ENCODE data around the gene IL10RB. TPM values are rescaled to one million over a fixed set of nuclear protein-coding genes. Genes with fewer than 3 reads are reported as not detected.
A peak's percentile ranks its signal among the peaks of the same experiment; 100 is the strongest.

Gene IL10RB
- total RNA-seq, 4 donors from 2014 or later = 15.7 to 104 (median 63.2) TPM

- TF ChIP-seq POLR2A (IDR thresholded peaks at IDR 0.05) (no peak), POLR2AphosphoS5 (IDR thresholded peaks at IDR 0.05) (no peak), EP300 (IDR thresholded peaks at IDR 0.05; ENCODE audit: low read depth) (no peak), CTCF (IDR thresholded peaks at IDR 0.05) (no peak)
- WGBS, 2 donors (ENCODE audit: low coverage in 1 of 2) = 55 to 58% methylated on average over 12 to 15 of the region's 15 CpGs
Measured at GRCh38 chr21:33286600-33287456, 20.7 kb downstream of the IL10RB start.

GRCh38 chr21:33289199-33289819 is 23.1 kb downstream of the IL10RB start:
- intact Hi-C loops (cut with DNase I; ENCODE audit: low total_unique reads) (no loop called here), in situ Hi-C loops (cut with MboI; ENCODE audit: low pct_ligation_motif_present in 1 of 4, low pct_unique_long_range_greater_than_20kb in 1 of 4, low sequenced_read_pairs in 3 of 4) (no loop called here)
- DNase-seq = no peak
- Histone ChIP-seq H3K27me3 (no peaks in the 10 kb centered on the region), H3K9me3 (no peaks in the 10 kb centered on the region), H3K4me1 (peaks cover 4 to 31% (median 9%) of the 10 kb centered on the region in 4 donors), H3K36me3 (peaks cover 0 to 21% (median 3%) of the 10 kb centered on the region in 4 donors), H3K27ac (peak overlapping the region in 2 of 4 donors; percentile 25 to 32), H3K4me3 (no peak overlapping the region)
- WGBS, 2 donors (ENCODE audit: low coverage in 1 of 2) = 75% methylated on average over 11 of the region's 11 CpGs; no CpG with 5 or more reads in 1 of the 2 donors
- TF ChIP-seq POLR2AphosphoS5 (IDR thresholded peaks at IDR 0.05) = no peak
- no peak for TF ChIP-seq CTCF (IDR thresholded peaks at IDR 0.05)
- no peak for TF ChIP-seq EP300 (IDR thresholded peaks at IDR 0.05; ENCODE audit: low read depth)
- TF ChIP-seq POLR2A (IDR thresholded peaks at IDR 0.05) = no peak

More at GRCh38 chr21:33286600-33287456, 20.7 kb downstream of the IL10RB start:
- H3K27me3 ChIP-seq = no peaks in the 10 kb centered on the region
- in situ Hi-C loops (cut with MboI; ENCODE audit: low pct_ligation_motif_present in 1 of 4, low pct_unique_long_range_greater_than_20kb in 1 of 4, low sequenced_read_pairs in 3 of 4) = no loop called here
- peak; percentile 33 for DNase-seq
- H3K27ac ChIP-seq = peak overlapping the region; percentile 43 to 74 (median 68)
- H3K9me3 ChIP-seq = no peaks in the 10 kb centered on the region
- peaks cover 4 to 31% (median 9%) of the 10 kb centered on the region in 4 donors for H3K4me1 ChIP-seq
- intact Hi-C loops (cut with DNase I; ENCODE audit: low total_unique reads) = no loop called here
- peaks cover 0 to 36% (median 0%) of the 10 kb centered on the region in 4 donors for H3K36me3 ChIP-seq
- no peak overlapping the region for H3K4me3 ChIP-seq

- peak; percentile 51 for DNase-seq
- Histone ChIP-seq H3K36me3 (peaks cover 0 to 12% (median 3%) of the 10 kb centered on the region in 4 donors), H3K27me3 (no peaks in the 10 kb centered on the region), H3K4me1 (peaks cover 4 to 31% (median 9%) of the 10 kb centered on the region in 4 donors), H3K4me3 (no peak overlapping the region), H3K9me3 (no peaks in the 10 kb centered on the region), H3K27ac (peak overlapping the region in 1 of 4 donors; percentile 46)
- WGBS, 2 donors (ENCODE audit: low coverage in 1 of 2) = 83% methylated on average over 1 to 11 of the region's 11 CpGs
- TF ChIP-seq POLR2A (IDR thresholded peaks at IDR 0.05) (no peak), POLR2AphosphoS5 (IDR thresholded peaks at IDR 0.05) (peak; percentile 8 to 74 (median 24))
- intact Hi-C loops (cut with DNase I; ENCODE audit: low total_unique reads) = no loop called here
- in situ Hi-C loops (cut with MboI; ENCODE audit: low pct_ligation_motif_present in 1 of 4, low pct_unique_long_range_greater_than_20kb in 1 of 4, low sequenced_read_pairs in 3 of 4) = no loop called here
Measured at GRCh38 chr21:33290441-33290840, 24.3 kb downstream of the IL10RB start.

GRCh38 chr21:33291686-33292085 is 25.5 kb downstream of the IL10RB start:
- Histone ChIP-seq H3K36me3 (peaks cover 0 to 13% (median 6%) of the 10 kb centered on the region in 4 donors), H3K4me1 (peaks cover 1 to 20% (median 5%) of the 10 kb centered on the region in 4 donors), H3K27ac (no peak overlapping the region), H3K9me3 (no peaks in the 10 kb centered on the region), H3K27me3 (no peaks in the 10 kb centered on the region), H3K4me3 (no peak overlapping the region)
- no peak for TF ChIP-seq POLR2AphosphoS5 (IDR thresholded peaks at IDR 0.05)
- TF ChIP-seq POLR2A (IDR thresholded peaks at IDR 0.05) = no peak
- no peak for TF ChIP-seq EP300 (IDR thresholded peaks at IDR 0.05; ENCODE audit: low read depth)
- TF ChIP-seq CTCF (IDR thresholded peaks at IDR 0.05) = no peak
- DNase-seq = no peak
- in situ Hi-C loops (cut with MboI; ENCODE audit: low pct_ligation_motif_present in 1 of 4, low pct_unique_long_range_greater_than_20kb in 1 of 4, low sequenced_read_pairs in 3 of 4) = no loop called here
- intact Hi-C loops (cut with DNase I; ENCODE audit: low total_unique reads) = no loop called here
- 94% methylated on average over 9 of the region's 9 CpGs; no CpG with 5 or more reads in 1 of the 2 donors for WGBS, 2 donors (ENCODE audit: low coverage in 1 of 2)

Measured in transverse colon (tissue), 4 donors.